Suprapubic skin (tissue), 4 donors: ENCODE measurements around the gene IL4I1.

ENCODE experiments used
- CTCF ChIP-seq, 2 donors: fragments of 200-600 bp in 1 of 2; fragments of 450-650 bp in 1 of 2; sonication (generic) in 1 of 2; IDR thresholded peaks; one replicate each; pipeline ENCODE4 v1.5.1; 2016 to 2019; ENCODE audit warnings: antibody characterized with exemption in 2 of 2, mild to moderate bottlenecking in 1 of 2, moderate library complexity in 1 of 2
- EP300 ChIP-seq: sonication (generic); formaldehyde crosslinking; IDR thresholded peaks from one replicate; pipeline ENCODE4 v1.6.1; 2017; ENCODE audit warnings: antibody characterized with exemption
- POLR2A ChIP-seq, 2 donors: fragments of 450-650 bp; IDR thresholded peaks; one replicate each; pipeline ENCODE4 v1.6.1; 2017; ENCODE audit warnings: antibody characterized with exemption in 2 of 2, mild to moderate bottlenecking in 2 of 2, moderate library complexity in 2 of 2
- POLR2AphosphoS5 ChIP-seq, 3 donors: sonication (generic); formaldehyde crosslinking; IDR thresholded peaks; one replicate each; pipeline ENCODE4 v1.6.1; 2017; ENCODE audit warnings: antibody characterized with exemption in 3 of 3

GRCh38 chr19:49862391-49863253 lies 34.1 kb downstream of the IL4I1 start:
- TF ChIP-seq POLR2A (IDR thresholded peaks at IDR 0.05) (no peak), CTCF (IDR thresholded peaks at IDR 0.05) (no peak), POLR2AphosphoS5 (IDR thresholded peaks at IDR 0.05) (no peak), EP300 (no peak)
